ENCODE results near the gene NR1I3. TPM values are rescaled to one million over a fixed set of nuclear protein-coding genes. Genes with fewer than 3 reads are reported as not detected.

Gene NR1I3
- polyA plus RNA-seq, 1 experiment, result not detected

DNA sequence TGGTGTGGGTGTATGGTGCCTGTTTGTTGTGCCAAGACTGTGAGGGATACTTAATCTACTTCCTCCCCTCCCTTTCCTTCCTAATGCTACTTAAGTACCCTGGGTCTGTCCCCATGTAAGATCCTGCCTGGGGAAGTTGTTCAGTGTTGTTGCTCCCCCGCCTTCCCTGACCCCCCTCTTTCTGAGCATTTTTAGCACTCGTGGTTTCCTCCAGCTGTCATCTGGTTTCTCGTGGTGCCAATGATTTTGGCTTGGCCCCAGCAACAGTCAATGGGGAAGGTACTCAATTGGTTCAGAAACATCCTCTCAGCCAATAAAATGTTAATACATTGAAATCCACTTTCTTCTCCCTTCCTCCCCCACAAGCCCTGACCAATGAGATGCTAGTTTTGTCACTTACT is 52.7 kb downstream of the NR1I3 start:
- no peaks in the 10 kb centered on the region for H3K27me3 ChIP-seq (ENCODE audit: control insufficient read depth, insufficient read depth, low read length)
- no peak for DNase-seq (ENCODE audit: low read depth)
- ChIA-PET POLR2A (no interaction called here), CTCF (interaction anchor here (1.5 kb wide), 1 partner anchor 40 kb away, joined by 5 read pairs; the partner anchor contains the start of gene TOMM40L)
- H3K36me3 ChIP-seq (ENCODE audit: control insufficient read depth, insufficient read depth, low read length), result no peaks in the 10 kb centered on the region
- H3K4me3 ChIP-seq (ENCODE audit: low read depth, low read length), result no peak overlapping the region
- TF ChIP-seq, protein P1, sequence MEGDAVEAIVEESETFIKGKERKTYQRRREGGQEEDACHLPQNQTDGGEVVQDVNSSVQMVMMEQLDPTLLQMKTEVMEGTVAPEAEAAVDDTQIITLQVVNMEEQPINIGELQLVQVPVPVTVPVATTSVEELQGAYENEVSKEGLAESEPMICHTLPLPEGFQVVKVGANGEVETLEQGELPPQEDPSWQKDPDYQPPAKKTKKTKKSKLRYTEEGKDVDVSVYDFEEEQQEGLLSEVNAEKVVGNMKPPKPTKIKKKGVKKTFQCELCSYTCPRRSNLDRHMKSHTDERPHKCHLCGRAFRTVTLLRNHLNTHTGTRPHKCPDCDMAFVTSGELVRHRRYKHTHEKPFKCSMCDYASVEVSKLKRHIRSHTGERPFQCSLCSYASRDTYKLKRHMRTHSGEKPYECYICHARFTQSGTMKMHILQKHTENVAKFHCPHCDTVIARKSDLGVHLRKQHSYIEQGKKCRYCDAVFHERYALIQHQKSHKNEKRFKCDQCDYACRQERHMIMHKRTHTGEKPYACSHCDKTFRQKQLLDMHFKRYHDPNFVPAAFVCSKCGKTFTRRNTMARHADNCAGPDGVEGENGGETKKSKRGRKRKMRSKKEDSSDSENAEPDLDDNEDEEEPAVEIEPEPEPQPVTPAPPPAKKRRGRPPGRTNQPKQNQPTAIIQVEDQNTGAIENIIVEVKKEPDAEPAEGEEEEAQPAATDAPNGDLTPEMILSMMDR (IDR thresholded peaks at IDR 0.05; ENCODE audit: insufficient read depth, low read depth, low read length), result no peak

DNA sequence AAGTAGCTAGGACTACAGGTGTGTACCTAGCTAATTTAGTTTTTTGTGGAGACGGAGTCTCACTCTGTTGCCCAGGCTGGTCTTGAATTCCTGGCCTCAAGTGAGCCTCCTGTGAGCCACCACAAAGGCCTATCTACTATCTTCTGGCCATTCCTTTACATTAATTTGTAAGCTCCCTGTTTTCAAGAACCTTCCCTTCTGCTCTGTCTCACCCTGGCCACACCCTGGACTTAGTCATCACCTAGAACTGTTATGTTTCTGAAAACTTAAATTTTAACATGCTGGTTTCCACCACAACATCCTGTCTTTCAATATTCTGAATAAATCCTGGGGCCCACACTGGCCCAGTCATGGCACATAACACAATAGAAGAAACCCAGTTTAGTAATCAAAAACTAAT is 55.8 kb downstream of the NR1I3 start:
- ChIA-PET CTCF (interaction anchor here (1.1 to 4.0 kb wide), 5 partner anchors 10 to 44 kb away, joined by 3 to 34 read pairs (median 5); partner anchors contain the start of gene TOMM40L), POLR2A (interaction anchor here (1.0 kb wide), 1 partner anchor 20 kb away, joined by 3 read pairs; the partner anchor contains the start of gene NDUFS2)
- DNase-seq (ENCODE audit: low read depth), result no peak
- TF ChIP-seq, protein P1 (IDR thresholded peaks at IDR 0.05; ENCODE audit: insufficient read depth, low read depth, low read length), result no peak
- no peak overlapping the region for H3K4me3 ChIP-seq (ENCODE audit: low read depth, low read length)
- H3K36me3 ChIP-seq (ENCODE audit: control insufficient read depth, insufficient read depth, low read length), result no peaks in the 10 kb centered on the region
- H3K27me3 ChIP-seq (ENCODE audit: control insufficient read depth, insufficient read depth, low read length), result no peaks in the 10 kb centered on the region

DNA sequence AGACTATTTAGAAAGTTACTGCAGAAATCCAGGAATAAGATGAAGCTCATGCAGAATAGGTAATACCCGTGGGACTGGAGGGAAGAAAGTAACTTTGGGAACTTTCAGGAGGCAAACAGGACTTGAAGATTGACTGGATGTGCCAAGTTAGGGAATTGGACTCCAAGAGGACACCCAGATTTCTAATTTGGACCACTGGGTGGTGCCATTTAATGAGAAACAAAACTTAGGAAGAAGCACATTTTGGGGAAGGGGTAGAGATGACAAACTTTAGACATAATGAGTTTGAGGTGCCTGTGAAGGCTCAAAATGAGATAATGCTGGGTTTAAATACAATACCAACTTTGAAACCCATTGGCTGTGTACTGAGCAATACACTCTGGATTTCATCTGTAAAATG is 57.4 kb downstream of the NR1I3 start:
- POLR2A ChIA-PET, result no interaction called here

DNA sequence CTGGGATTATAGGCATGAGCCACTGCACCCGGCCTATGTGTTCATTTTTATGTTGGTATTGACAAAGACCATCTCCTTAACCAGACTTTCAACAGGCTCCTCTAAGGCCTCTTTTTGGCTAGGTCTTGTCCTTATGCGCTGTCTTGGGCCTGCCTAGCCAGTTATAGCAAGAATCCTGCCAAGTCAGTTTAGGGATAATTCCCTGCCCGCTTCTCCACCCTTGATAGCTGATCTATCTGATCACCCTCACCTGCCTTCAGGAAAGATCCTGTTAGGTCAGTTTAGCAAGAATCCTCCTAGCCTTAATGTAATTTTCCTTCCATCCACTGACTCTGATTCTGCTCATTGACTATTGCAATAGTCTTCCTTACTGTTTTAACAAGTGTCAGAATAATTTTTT is 58.3 kb downstream of the NR1I3 start:
- Histone ChIP-seq H3K27me3 (ENCODE audit: control insufficient read depth, insufficient read depth, low read length) (no peaks in the 10 kb centered on the region), H3K36me3 (ENCODE audit: control insufficient read depth, insufficient read depth, low read length) (peaks cover 5% of the 10 kb centered on the region), H3K4me3 (ENCODE audit: low read depth, low read length) (no peak overlapping the region)
- TF ChIP-seq, protein P1 (IDR thresholded peaks at IDR 0.05; ENCODE audit: insufficient read depth, low read depth, low read length), result no peak
- POLR2A ChIA-PET, result no interaction called here
- DNase-seq (ENCODE audit: low read depth), result no peak
- CTCF ChIA-PET, result interaction anchor here (0.6 to 4.0 kb wide), 9 partner anchors 10 to 226 kb away, joined by 3 to 34 read pairs (median 3); no protein-coding TSS in a partner anchor

More for the DNA sequence above, 57.4 kb downstream of the NR1I3 start:
- no peak for DNase-seq (ENCODE audit: low read depth)
- TF ChIP-seq, protein P1 (IDR thresholded peaks at IDR 0.05; ENCODE audit: insufficient read depth, low read depth, low read length), result peak; percentile 33
- CTCF ChIA-PET, result interaction anchor here (1.0 to 4.0 kb wide), 6 partner anchors 12 to 209 kb away, joined by 3 to 34 read pairs (median 3); partner anchors contain the start of gene PPOX
- Histone ChIP-seq H3K27me3 (ENCODE audit: control insufficient read depth, insufficient read depth, low read length) (no peaks in the 10 kb centered on the region), H3K4me3 (ENCODE audit: low read depth, low read length) (no peak overlapping the region), H3K36me3 (ENCODE audit: control insufficient read depth, insufficient read depth, low read length) (peaks cover 3% of the 10 kb centered on the region; the same call in 1 of the 2 replicates)

Other genes with a start within 250 kb of the NR1I3 start
- gene F11R, start 217.1 kb downstream of the NR1I3 start, polyA plus RNA-seq (2011; rRNA removed), result 1.3 and 1.8 TPM in 2 replicates
- gene TSTD1, start 199.2 kb downstream of the NR1I3 start, polyA plus RNA-seq (2011; rRNA removed), result 0.22 and 0.26 TPM in 2 replicates
- 33.0 and 40.4 TPM in 2 replicates for gene USF1, start 192.2 kb downstream of the NR1I3 start, polyA plus RNA-seq (2011; rRNA removed)
- gene ARHGAP30, start 168.3 kb downstream of the NR1I3 start, polyA plus RNA-seq (2011; rRNA removed), result not detected in 2 replicates
- 0.05 TPM in 1 of 2 replicates, not detected in the other for gene NECTIN4, start 148.6 kb downstream of the NR1I3 start, polyA plus RNA-seq (2011; rRNA removed)
- gene KLHDC9, start 139.8 kb downstream of the NR1I3 start, polyA plus RNA-seq (2011; rRNA removed), result 3.9 and 5.8 TPM in 2 replicates
- gene PFDN2, start 120.2 kb downstream of the NR1I3 start, polyA plus RNA-seq (2011; rRNA removed), result 32.9 and 66.0 TPM in 2 replicates
- gene NIT1, start 120.1 kb downstream of the NR1I3 start, polyA plus RNA-seq (2011; rRNA removed), result 24.2 and 36.7 TPM in 2 replicates
- gene DEDD, start 105.5 kb downstream of the NR1I3 start, polyA plus RNA-seq (2011; rRNA removed), result 46.4 and 74.0 TPM in 2 replicates
- 89.4 and 134 TPM in 2 replicates for gene UFC1, start 84.2 kb downstream of the NR1I3 start, polyA plus RNA-seq (2011; rRNA removed)
- gene USP21, start 78.7 kb downstream of the NR1I3 start, polyA plus RNA-seq (2011; rRNA removed), result 13.5 and 19.3 TPM in 2 replicates
- 17.6 and 29.7 TPM in 2 replicates for gene PPOX, start 71.8 kb downstream of the NR1I3 start, polyA plus RNA-seq (2011; rRNA removed)
- gene B4GALT3, start 60.7 kb downstream of the NR1I3 start, polyA plus RNA-seq (2011; rRNA removed), result 24.7 and 39.0 TPM in 2 replicates
- 0.99 and 1.3 TPM in 2 replicates for gene ADAMTS4, start 39.1 kb downstream of the NR1I3 start, polyA plus RNA-seq (2011; rRNA removed)
- gene NDUFS2, start 35.8 kb downstream of the NR1I3 start, polyA plus RNA-seq (2011; rRNA removed), result 129 TPM in 2 replicates
- 0.38 and 0.47 TPM in 2 replicates for gene FCER1G, start 22.9 kb downstream of the NR1I3 start, polyA plus RNA-seq (2011; rRNA removed)
- gene APOA2, start 14.6 kb downstream of the NR1I3 start, polyA plus RNA-seq (2011; rRNA removed), result not detected in 2 replicates
- gene TOMM40L, start 12.1 kb downstream of the NR1I3 start, polyA plus RNA-seq (2011; rRNA removed), result 9.6 and 13.1 TPM in 2 replicates
- gene PCP4L1, start 20.5 kb upstream of the NR1I3 start, polyA plus RNA-seq (2011; rRNA removed), result not detected in 2 replicates
- gene MPZ, start 71.8 kb upstream of the NR1I3 start, polyA plus RNA-seq (2011; rRNA removed), result 0.42 and 0.69 TPM in 2 replicates
- 275 and 315 TPM in 2 replicates for gene SDHC, start 76.2 kb upstream of the NR1I3 start, polyA plus RNA-seq (2011; rRNA removed)
- gene CFAP126, start 129.7 kb upstream of the NR1I3 start, polyA plus RNA-seq (2011; rRNA removed), result not detected in 2 replicates

Data from BJ (cell line).